Panc1 (cell line): Measurements from ENCODE around the gene S100A6. TPM values are rescaled to one million over a fixed set of nuclear protein-coding genes. Genes with fewer than 3 reads are reported as not detected.

ENCODE experiments used
- ATAC-seq: fragments of 200-7000 bp; cut with Tn5 transposase; 2 replicates; pipeline ENCODE4 v1.9.1; 2020; ENCODE audit warnings: mild to moderate bottlenecking, moderate library complexity
- BruUV-seq: library from RNA; stranded (reverse); fragments of 400-500 nt; replicated peaks from 2 replicates; lab custom pipeline; 2021; lab: Mats Ljungman, UMichigan
- CTCF ChIA-PET: fragments of 300-600 bp; sonication (Branson Sonifier 250); formaldehyde crosslinking; loops from one replicate; lab custom pipeline; 2022; ENCODE audit warnings: antibody characterized with exemption; lab: Charles Lee
- POLR2A ChIA-PET: fragments of 300-600 bp; sonication (Branson Sonifier 250); formaldehyde crosslinking; loops from one replicate; lab custom pipeline; 2022; ENCODE audit warnings: antibody characterized with exemption; lab: Charles Lee
- DNase-seq: peaks from one replicate; pipeline ENCODE4 v3.0.0-alpha.2; 2010; ENCODE audit warnings: low read depth, low spot score
- H3K27ac ChIP-seq: 2 replicates; pipeline ENCODE4 v1.5.1; 2011; ENCODE audit warnings: mild to moderate bottlenecking, low read length, inconsistent platforms
- H3K27me3 ChIP-seq: fragments of 200-500 bp; sonication (Bioruptor generic); 2 replicates; pipeline ENCODE4 v1.6.0; 2014; ENCODE audit warnings: low read length, inconsistent platforms; ENCODE audit not compliant: control insufficient read depth, insufficient read depth
- H3K36me3 ChIP-seq: fragments of 200-500 bp; sonication (Bioruptor generic); 2 replicates; pipeline ENCODE4 v1.5.1; 2014; ENCODE audit warnings: inconsistent platforms, mild to moderate bottlenecking, low read length, moderate library complexity; ENCODE audit not compliant: control insufficient read depth, insufficient read depth
- H3K4me1 ChIP-seq: 2 replicates; pipeline ENCODE4 v1.5.1; 2011; ENCODE audit warnings: inconsistent platforms, mild to moderate bottlenecking, low read length, moderate library complexity; ENCODE audit not compliant: control insufficient read depth, insufficient read depth
- H3K4me3 ChIP-seq, 2 experiments: 2 replicates each; pipeline ENCODE4 v1.5.1; 2011 to 2012; ENCODE audit warnings: low read depth in 2 of 2, low read length in 2 of 2, mild to moderate bottlenecking in 2 of 2, inconsistent platforms in 1 of 2, moderate library complexity in 1 of 2
- H3K9me3 ChIP-seq: fragments of 200-500 bp; sonication (Bioruptor generic); 2 replicates; pipeline ENCODE4 v1.5.1; 2014; ENCODE audit warnings: low read depth, mild to moderate bottlenecking, inconsistent platforms, low read length, moderate library complexity; ENCODE audit not compliant: control insufficient read depth, insufficient read depth
- POLR2AphosphoS5 ChIP-seq: IDR thresholded peaks from 2 replicates; pipeline ENCODE4 v1.6.1; 2012; ENCODE audit warnings: mild to moderate bottlenecking, low read depth, low read length, moderate library complexity
- REST ChIP-seq, 2 experiments: IDR thresholded peaks; 2 replicates each; pipeline ENCODE4 v1.6.1; 2011 to 2012; ENCODE audit warnings: low read depth in 2 of 2, control low read depth in 1 of 2, low read length in 1 of 2, mild to moderate bottlenecking in 1 of 2, moderate library complexity in 1 of 2; ENCODE audit not compliant: insufficient read depth in 1 of 2
- TCF7L2 ChIP-seq: IDR thresholded peaks from 2 replicates; pipeline ENCODE4 v1.6.1; 2011; ENCODE audit warnings: mild to moderate bottlenecking, low read depth, low read length, inconsistent platforms
- in situ Hi-C: cut with HindIII; loops from 2 replicates; pipeline ENCODE4 v1.10.0; 2016; ENCODE audit warnings: low sequenced_read_pairs, low pct_unique_long_range_greater_than_20kb
- intact Hi-C: fragments of 100-400 bp; cut with micrococcal nuclease; formaldehyde crosslinking; loops from one replicate; pipeline ENCODE4 v1.10.0; 2022; ENCODE audit not compliant: unreplicated experiment
- total RNA-seq: library from RNA; stranded (reverse); gene quantifications from one replicate; pipeline ENCODE4 v1.2.1, GENCODE V29; 2021; ENCODE audit not compliant: unreplicated experiment

The S100A6 gene
- total RNA-seq, 1 experiment from 2014 or later = 1,986 TPM

DNA sequence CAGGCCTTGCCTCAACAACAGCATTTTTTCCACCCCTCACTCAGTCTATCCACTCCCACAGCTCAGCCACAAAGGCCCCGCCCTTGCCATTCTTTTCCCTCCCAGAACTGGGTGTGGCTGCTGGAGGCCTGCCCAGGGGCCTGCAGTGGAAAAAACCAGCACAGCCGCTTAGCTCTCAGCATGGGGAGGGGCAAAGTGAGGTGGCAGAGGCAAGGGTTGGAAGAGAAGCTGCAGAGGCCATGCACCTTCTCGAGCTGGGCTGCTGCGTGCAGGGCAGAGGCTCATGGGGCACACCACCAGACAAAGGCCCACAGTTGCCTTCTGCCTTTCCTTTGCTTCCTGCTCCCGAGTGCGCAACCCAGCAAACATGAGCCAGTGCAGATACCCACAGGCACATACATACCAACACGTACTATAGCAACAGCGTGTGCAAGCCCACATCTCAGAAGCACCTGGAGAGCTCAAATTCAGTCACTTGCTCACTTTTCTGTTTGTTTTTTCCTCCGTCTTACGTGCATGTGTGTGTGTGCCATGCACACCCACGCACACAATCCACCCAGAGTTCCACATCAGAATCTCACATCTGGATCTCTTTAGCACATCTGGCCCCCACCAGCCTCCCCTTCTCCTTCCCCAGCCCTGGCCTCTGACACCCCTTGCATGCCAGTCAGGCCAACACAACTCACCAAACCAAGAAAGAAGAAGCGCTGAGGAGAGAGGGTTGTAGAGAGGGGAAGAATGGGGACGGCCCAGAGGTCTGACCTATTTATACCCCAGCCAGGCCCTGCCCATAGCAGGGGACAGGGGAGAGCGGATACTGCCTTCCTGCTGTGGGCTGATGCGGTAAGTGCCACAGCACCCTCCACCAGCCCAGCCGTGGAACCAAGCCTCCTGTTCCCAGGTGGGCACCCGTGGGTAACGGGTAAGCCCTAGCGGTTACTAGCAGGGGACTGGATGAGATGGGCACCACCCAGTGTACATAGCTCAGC is 9.6 kb upstream of the S100A6 start, which contains the start of gene S100A4:
Gene S100A4, minus strand, starts transcription at position 740 of the 989 bp plus-strand sequence. CDS start 1,012 bp downstream, outside the sequence.
- peak within 1 kb of the TSS; percentile 98 for H3K27ac ChIP-seq
- peaks cover 98% of the 10 kb centered on the region for H3K4me1 ChIP-seq
- TF ChIP-seq POLR2AphosphoS5 (peak; percentile 41), REST (IDR thresholded peaks at IDR 0.05; ENCODE audit: insufficient read depth in 1 of 2, low read depth in 2 of 2, low read length in 1 of 2) (no peak)
- peak; percentile 68 for DNase-seq
- no peaks in the 10 kb centered on the region for H3K27me3 ChIP-seq
- intact Hi-C loops = no loop called here
- ATAC-seq = peak; percentile 75
- ChIA-PET CTCF (interaction anchor here (0.5 to 2.7 kb wide), 6 partner anchors 10 to 27 kb away, joined by 3 to 16 read pairs (median 6); partner anchors contain the start of gene S100A6), POLR2A (interaction anchor here (0.5 to 1.9 kb wide), 4 partner anchors 10 to 21 kb away, joined by 3 to 9 read pairs (median 8); partner anchors contain the start of genes S100A2 and S100A6)
- TSS peak; percentile 97 for BruUV-seq
- H3K9me3 ChIP-seq = no peaks in the 10 kb centered on the region
- H3K36me3 ChIP-seq = no peaks in the 10 kb centered on the region
- in situ Hi-C loops = no loop called here
- peak within 1 kb of the TSS; percentile 49 to 55 for H3K4me3 ChIP-seq

DNA sequence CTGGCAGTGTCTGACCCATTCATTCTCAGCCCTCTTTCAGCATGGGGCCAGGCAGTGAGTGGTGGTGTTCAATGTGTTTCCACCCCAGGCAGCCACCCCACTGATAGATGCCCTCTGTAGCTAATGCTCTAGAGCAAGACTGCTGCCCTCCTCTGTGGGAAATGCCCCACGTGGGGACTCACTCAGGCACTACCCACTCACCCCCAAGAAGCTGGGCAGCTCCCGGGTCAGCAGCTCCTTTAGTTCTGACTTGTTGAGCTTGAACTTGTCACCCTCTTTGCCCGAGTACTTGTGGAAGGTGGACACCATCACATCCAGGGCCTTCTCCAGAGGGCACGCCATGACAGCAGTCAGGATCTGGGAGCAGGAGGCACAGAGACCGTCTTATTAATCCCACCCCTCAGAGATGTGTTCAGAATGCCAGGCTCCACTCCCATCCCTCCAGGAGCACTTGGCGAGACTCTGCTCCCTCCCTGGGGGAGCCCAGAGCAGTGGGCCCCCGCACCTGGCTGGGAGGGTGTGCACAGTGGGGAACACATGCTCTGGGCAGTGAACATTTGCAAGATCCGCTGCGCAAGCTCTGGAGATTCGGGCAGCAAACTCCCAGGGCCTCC is 8.8 kb upstream of the S100A6 start:
- BruUV-seq = no TSS peak
- DNase-seq = no peak
- H3K4me3 ChIP-seq = peak overlapping the region; percentile 49 to 55

More for the DNA sequence above, 8.8 kb upstream of the S100A6 start:
- ATAC-seq = no peak
- CTCF ChIA-PET = interaction anchor here (0.5 to 2.7 kb wide), 5 partner anchors 9 to 68 kb away, joined by 3 to 16 read pairs (median 5); partner anchors contain the start of genes S100A16 and S100A6
- H3K4me1 ChIP-seq = peaks cover 97% of the 10 kb centered on the region
- TF ChIP-seq TCF7L2 = 0 out of 2 replicates have a peak, but pooled peaks have one; percentile 19
- TF ChIP-seq REST (IDR thresholded peaks at IDR 0.05; ENCODE audit: insufficient read depth in 1 of 2, low read depth in 2 of 2, low read length in 1 of 2) = no peak
- H3K9me3 ChIP-seq = no peaks in the 10 kb centered on the region
- H3K27ac ChIP-seq = peak overlapping the region; percentile 98
- in situ Hi-C loops (no loop called here), intact Hi-C loops (no loop called here)
- POLR2A ChIA-PET = interaction anchor here (1.6 to 1.9 kb wide), 2 partner anchors 9 to 21 kb away, joined by 9 read pairs; partner anchors contain the start of genes S100A2 and S100A6
- H3K36me3 ChIP-seq = no peaks in the 10 kb centered on the region
- H3K27me3 ChIP-seq = no peaks in the 10 kb centered on the region
